ENCODE measurements around the gene BTBD9.
"Not testable (repeated sequence)": the region's sequence is repeated elsewhere in the genome, so short reads cannot be mapped to it uniquely, and the experiment has no call there.

Gene BTBD9

GRCh38 chr6:38367231-38367630 is 272.5 kb downstream of the BTBD9 start:
- no peak for DNase-seq

DNA sequence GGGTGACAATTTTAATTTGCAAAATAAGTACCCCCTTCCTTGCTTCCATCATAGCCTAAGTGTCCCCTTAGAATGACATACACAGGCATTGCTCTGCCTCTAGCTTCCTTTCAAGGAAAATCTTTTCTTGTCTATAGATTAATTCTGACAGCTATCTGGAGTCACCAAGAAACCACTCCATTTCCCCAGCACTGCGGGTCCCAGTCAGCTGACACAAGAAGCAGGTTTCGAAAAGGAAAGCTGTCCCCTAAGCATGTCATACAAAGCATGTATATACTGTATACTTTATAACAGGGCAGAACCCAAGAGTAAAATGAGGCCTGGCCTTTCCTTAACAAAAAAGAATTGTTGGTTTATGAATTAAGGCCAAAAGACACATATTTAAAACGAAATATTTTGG is 273.5 kb downstream of the BTBD9 start:
- DNase-seq = no peak

- no peak for DNase-seq
Observed at GRCh38 chr6:38364775-38365174, 275.0 kb downstream of the BTBD9 start.

DNA sequence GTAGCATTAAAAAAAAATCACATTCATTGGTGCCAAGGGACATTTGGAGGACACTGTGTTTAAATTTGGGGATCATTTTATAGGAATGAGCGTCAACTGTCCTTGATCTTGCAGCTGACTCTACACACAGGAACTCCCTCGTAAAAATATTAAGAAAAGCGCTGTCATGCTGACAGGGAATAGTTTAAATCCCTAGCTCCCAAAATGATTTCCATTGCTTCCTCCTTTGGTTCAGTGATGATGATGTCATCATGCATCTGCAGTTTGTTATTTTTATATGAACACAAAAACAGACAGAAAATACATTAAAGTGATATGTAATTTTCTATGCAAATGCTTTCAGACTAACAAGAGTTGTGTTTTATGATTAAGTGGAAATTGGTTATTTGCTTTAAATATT is 275.6 kb downstream of the BTBD9 start:
- DNase-seq = no peak

DNA sequence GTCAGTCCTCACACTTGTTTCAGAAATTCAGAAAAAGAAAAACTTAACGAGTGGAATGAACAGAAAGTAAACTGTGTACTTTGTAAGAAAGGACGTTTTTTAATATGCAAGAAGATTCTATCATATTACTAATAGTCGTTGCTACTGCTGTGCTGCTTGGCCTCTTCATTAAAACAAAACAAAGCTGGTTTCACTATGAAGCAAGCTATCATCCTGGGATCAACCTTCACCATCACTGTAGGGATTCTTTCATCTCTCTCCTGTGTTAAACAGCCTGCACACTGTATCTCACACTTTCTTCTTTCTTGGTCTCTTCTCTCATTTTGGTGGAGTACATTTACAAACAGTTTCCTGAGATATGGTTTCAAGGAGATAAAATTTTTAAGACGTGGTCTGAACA is 284.2 kb downstream of the BTBD9 start:
- DNase-seq = no peak

- DNase-seq = no peak
Observed at GRCh38 chr6:38354905-38355304, 284.8 kb downstream of the BTBD9 start.

- no peak for DNase-seq
Observed at GRCh38 chr6:38354037-38354381, 285.7 kb downstream of the BTBD9 start.

DNA sequence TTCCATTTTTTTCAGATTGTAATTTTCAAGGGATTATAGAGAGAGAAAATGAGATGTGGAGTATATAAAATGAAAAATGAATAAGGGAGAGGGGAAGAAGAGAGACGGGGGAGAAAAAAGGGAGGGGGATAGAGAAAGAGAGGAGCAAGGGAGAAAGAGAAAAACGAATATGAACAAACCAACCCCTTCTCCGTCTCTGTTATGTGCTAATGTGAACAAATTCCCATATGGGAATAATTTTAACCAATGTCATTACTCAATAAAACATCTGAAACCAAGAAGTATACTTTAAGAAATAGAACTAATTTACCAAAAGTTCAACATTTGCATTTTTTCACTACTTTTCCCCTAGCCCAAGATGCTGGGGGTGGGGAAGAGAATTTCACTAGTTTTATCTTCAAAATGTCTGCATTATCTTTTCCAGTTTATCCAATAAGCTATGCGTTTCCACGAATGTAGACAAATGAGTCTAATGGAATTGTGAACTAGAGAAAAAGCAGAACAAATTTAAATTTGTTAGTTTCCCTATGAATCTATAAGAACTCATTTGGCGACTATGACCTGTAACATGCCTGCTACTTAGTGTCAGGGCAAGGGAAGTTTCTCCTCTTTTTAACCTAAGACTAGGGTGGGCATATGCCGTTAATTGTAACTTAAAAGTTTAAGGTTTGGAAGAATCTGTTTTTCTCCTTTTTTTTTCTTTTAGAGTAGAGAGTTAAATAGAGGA is 286.3 kb downstream of the BTBD9 start:
- no peak for DNase-seq

GRCh38 chr6:38352636-38353035 is 287.1 kb downstream of the BTBD9 start:
- no peak for DNase-seq

GRCh38 chr6:38350942-38351341 is 288.8 kb downstream of the BTBD9 start:
- DNase-seq = no peak

DNA sequence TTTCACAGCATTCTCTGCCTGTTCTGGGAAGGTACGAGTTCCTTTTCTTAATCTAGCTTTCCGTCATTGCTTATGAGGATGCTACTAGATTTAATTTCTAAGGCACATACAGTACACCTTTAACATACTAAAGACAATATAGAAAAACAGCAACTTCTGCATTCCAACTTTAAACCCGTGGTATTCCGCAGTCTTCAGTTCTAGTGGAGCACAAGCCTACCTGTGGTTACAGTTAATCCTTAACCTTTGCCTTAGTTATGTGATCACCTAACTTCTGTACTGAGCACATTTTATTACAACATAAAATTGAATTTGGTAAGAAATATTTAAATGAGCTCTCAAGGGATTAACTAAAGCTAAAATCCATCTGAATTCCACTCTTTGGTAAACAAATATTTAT is 289.5 kb downstream of the BTBD9 start:
- no peak for DNase-seq

- no peak for DNase-seq
Observed at GRCh38 chr6:38349795-38350194, 289.9 kb downstream of the BTBD9 start.

GRCh38 chr6:38349221-38349620 is 290.5 kb downstream of the BTBD9 start:
- DNase-seq = no peak

DNA sequence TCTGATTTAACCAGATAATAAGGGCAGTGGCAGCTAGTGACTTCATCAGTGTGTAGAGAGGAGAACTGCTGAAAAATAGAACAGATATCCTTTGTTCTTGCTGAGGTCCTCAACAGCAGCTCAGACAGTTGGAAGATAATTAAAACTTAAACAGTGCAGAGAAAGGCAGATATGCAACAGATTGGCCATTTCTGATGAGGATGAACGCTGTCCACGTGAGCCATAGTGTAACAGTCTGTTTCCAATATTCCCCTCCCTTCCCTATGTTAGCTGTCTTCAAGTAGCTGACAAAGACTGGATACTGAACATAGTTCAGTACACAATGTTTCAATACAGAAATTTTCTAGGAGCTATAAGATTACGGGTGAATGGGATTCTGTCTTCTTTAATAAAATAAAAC is 291.4 kb downstream of the BTBD9 start:
- no peak for DNase-seq

DNA sequence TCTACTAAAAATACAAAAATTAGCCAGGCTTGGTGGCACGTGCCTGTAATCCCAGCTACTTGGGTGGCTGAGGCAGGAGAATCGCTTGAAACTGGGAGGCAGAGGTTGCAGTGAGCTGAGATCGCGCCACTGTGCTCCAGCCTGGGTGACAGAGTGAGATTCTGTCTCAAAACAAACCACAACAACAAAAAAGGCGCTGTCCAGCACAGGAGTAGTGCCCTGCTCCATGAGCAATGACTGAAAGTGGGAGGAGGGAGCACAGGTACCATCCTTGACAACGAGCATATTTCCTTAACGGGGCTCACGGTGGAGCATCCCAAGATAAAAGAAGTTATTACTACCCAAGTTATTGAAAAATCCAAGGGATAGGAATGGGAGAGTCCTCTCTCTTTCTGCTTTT is 291.9 kb downstream of the BTBD9 start:
- not testable (repeated sequence) for DNase-seq

DNA sequence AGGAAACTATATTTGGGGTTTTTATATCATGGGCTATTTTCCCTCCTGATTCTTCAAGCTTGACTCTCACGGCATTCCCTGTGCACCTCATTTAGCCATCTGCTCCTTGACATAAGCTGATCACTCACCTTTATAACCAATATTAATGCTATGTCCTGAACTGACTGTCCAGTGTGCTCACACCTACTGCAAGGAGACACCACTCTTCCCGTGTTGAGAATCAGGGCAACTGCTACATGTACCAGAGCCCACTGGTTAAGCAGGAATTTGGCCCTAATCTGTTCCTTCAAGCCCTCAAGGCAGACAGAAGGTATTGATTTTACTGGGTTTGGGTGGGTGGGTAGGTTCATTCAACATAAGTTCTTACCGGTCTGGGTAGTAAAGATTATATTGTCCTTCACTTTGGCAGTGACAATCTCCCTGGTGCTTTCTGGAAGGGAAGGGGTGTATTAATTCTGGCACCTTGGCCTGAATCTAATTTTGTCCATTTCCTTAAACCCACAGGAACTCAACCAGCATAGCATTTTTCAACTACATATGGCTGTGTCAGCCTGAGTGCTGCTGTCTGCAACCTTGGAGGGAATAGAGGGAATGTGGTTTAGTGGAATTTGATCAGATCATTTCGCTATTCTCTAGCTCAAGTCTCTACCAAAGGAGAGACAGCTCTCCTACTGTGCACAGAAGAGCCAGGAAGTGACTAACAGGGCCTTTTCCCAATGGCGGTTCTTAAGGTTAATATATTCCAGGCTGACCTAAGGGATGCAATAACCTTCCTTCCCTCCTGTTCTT is 293.2 kb downstream of the BTBD9 start:
- no peak for DNase-seq

DNA sequence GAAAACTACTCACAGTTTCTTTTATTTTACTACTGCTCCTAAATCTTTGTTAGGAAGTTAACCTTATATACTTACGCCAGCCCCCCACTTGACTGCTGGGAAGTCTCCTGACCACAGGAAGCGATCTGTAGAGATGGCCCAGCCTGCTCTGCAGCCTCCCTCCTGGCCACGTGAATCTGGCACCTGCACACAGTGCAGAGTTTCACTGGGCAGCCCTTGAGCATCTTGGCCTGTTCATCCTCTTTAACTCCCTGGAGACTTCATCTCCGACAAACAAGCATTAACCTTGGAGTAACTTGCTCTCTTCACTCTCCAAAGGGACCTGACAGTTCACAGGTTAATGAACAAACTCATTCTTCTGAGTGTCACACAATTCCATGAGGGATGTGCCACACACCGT is 294.1 kb downstream of the BTBD9 start:
- DNase-seq = no peak

DNA sequence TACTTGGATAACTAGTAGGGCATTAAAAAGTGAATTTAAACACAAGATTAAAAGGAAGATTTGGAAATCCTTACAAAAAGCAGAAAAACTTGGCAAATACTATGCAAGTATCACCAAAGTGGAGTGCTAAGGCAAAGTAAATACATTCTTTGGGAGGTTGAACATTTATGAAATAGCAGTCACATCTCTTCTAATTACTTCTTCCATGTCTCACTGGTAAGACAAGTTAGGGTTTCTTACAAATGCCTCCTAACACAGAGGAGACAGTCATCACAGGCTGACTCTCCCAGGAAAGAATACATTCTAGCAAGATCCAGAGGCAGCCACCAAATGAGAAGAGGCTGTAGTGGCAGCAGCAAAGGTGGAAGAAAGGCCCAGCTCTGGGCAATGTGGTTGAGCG is 298.2 kb downstream of the BTBD9 start:
- no peak for DNase-seq

- no peak for DNase-seq
Observed at GRCh38 chr6:38339914-38340313, 299.8 kb downstream of the BTBD9 start.

DNA sequence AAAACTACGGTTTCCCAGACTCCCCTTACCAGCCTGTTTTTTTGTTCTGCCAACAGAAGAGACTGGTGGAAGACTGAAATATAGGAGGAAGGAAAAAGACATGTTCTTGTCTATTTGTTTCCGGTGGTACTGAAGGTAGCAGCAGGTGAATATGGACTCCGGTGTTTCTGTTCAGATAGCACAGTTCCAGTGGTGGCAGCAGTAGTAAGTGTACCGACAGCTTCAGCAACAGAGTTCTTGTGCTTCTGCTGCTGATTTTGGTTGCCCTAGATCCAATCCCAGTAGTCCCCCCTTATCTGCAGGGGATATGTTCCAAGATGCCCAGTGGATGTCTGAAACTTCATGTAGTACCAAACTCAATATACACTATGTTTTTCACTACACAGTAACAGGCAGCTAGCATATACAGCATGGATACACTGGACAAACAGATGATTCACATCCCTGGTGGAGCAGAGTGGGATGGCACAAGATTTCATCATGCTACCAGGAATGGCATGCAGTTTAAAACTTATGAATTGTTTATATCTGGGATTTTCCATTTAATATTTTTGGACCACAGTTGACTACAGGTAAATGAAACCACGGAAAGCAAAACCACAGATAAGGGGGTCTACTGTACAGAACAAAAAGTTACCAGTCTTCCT is 301.8 kb downstream of the BTBD9 start:
- no peak for DNase-seq

GRCh38 chr6:38336922-38337321 is 302.8 kb downstream of the BTBD9 start:
- DNase-seq = no peak

- DNase-seq = no peak
Observed at GRCh38 chr6:38326837-38327236, 312.9 kb downstream of the BTBD9 start.

DNA sequence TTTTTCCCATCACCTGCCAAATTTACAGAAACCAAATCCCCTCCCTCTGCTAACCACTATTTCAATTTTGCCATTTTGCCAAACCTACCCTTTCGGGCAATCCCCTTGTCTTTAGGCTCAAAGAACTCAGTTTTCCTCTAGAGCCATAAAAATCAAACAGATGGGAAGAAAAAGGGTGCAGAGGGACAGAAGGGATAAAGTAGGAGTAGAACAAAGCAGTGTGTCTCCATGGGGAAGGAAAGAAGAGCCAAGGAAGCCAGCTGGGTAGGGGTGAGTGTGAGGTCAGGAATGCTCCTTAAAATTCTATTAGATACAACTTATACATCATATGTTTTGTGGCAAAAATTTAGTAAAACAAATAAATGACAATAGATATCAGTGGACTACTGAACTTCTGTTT is 316.5 kb downstream of the BTBD9 start:
- DNase-seq = no peak

DNA sequence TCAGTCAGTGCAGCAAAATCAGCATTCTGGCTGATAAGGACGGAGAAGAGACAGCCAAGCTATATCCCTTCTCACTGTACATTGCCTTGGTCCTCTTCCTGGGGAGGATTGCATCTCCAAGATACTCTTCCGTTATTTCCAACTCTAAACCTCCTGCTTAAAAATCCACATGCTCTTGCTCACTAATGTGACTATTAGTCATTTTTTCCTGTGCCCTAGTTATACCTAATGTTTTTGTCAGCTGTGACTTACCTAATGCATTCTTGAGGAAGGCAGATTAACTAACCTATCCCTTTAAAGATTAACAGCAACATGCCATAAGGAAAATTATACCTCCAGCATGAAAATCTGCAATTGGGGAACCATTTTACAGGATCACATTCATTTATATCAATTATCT is 317.6 kb downstream of the BTBD9 start:
- DNase-seq = no peak

Data from CD4-positive, alpha-beta T cell treated with Interleukin-10 for 1 hour (primary cell).